Activated gamma-delta T cell (primary cell): Measurements from ENCODE around the gene DISP3.
"Not testable (repeated sequence)": the region's sequence is repeated elsewhere in the genome, so short reads cannot be mapped to it uniquely, and the experiment has no call there.

ENCODE experiments used
- DNase-seq: peaks from one replicate; lab custom pipeline; 2025; lab: John Stamatoyannopoulos, UW

Gene DISP3

GRCh38 chr1:11576109-11576875 is 97.3 kb downstream of the DISP3 start:
- no peak for DNase-seq

- DNase-seq = no peak
Measured at GRCh38 chr1:11578004-11578403, 99.0 kb downstream of the DISP3 start.

- no peak for DNase-seq
Measured at GRCh38 chr1:11579506-11579905, 100.6 kb downstream of the DISP3 start.

- DNase-seq = not testable (repeated sequence)
Measured at GRCh38 chr1:11580049-11580448, 101.1 kb downstream of the DISP3 start.

- DNase-seq = no peak
Measured at GRCh38 chr1:11581445-11581991, 102.6 kb downstream of the DISP3 start.

GRCh38 chr1:11585389-11585788 is 106.4 kb downstream of the DISP3 start:
- no peak for DNase-seq
